Muscle of arm (tissue), 12 donors: ENCODE results near the gene RAMP2. TPM values are rescaled to one million over a fixed set of nuclear protein-coding genes. Genes with fewer than 3 reads are reported as not detected.
"Not testable (repeated sequence)": the region's sequence is repeated elsewhere in the genome, so short reads cannot be mapped to it uniquely, and the experiment has no call there.

ENCODE experiments used
- DNase-seq: peaks from one replicate; pipeline ENCODE4 v3.0.0-alpha.2; 2013
- polyA plus RNA-seq, 12 donors: library from polyadenylated mRNA; unstranded; fragments of 120-200 nt; gene quantifications; one replicate each; pipeline ENCODE4 v1.2.1, GENCODE V29; 2013; ENCODE audit not compliant: insufficient read length in 12 of 12

Gene RAMP2
- polyA plus RNA-seq, 12 donors: 60.4 to 120 (median 69.4) TPM; not detected in 1

DNA sequence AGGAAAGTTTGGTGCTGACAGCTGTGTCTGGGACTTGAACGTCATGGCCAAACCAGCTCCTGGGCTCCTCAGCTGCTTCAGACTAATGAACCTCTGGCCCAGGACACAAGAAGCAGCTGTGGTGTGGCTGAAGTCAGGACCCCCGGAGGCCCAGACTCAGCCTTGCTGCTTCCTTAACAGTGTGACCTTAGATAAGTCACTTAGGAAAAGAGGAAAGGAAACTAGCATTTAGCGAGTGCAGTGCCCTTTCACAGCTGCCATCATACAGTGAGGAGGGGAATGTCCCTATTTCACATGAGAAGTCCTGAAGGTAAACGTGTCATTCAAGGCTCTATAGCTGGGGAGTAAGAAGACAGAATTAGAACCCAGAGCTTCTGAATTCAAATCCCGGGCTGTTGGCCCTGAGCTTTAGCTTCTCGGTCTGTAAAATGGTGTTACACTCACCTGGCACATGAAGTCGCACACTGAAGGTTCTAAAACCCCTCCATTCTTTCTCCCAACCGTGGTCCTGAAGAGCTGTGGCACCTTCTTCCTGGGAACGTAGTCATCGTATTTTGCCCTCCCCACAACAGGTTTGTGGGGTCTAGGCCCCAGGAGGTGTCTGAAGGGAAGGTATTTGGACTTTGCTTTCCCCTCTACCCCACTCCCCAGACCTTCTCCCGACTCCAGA lies 910 bp upstream of the RAMP2 start:
- no peak for DNase-seq

GRCh38 chr17:42761638-42762037 lies 611 bp downstream of the RAMP2 start:
- DNase-seq: no peak

GRCh38 chr17:42766124-42766523 lies 5.1 kb downstream of the RAMP2 start:
- no peak for DNase-seq

GRCh38 chr17:42767512-42767911 lies 6.5 kb downstream of the RAMP2 start:
- DNase-seq: no peak

GRCh38 chr17:42768006-42768405 lies 7.0 kb downstream of the RAMP2 start:
- DNase-seq: not testable (repeated sequence)

- not testable (repeated sequence) for DNase-seq
Measured at GRCh38 chr17:42769964-42770363, 8.9 kb downstream of the RAMP2 start.

DNA sequence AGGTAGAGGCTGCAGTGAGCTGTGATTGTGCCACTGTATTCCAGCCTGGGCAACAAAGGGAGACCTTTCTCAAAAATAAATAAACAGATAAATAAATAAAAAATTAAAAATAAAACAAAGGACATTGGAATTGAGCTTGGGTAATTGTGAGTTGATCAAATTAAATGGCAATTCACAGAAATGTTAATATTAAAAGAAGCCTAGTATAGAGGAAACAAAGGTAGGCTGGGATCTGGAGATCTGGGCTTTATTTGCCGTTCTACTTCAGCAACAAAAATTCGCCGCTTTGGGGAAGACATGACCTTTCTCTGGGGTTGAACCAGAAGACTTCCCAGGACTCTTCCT lies 11.9 kb downstream of the RAMP2 start:
- DNase-seq: no peak

DNA sequence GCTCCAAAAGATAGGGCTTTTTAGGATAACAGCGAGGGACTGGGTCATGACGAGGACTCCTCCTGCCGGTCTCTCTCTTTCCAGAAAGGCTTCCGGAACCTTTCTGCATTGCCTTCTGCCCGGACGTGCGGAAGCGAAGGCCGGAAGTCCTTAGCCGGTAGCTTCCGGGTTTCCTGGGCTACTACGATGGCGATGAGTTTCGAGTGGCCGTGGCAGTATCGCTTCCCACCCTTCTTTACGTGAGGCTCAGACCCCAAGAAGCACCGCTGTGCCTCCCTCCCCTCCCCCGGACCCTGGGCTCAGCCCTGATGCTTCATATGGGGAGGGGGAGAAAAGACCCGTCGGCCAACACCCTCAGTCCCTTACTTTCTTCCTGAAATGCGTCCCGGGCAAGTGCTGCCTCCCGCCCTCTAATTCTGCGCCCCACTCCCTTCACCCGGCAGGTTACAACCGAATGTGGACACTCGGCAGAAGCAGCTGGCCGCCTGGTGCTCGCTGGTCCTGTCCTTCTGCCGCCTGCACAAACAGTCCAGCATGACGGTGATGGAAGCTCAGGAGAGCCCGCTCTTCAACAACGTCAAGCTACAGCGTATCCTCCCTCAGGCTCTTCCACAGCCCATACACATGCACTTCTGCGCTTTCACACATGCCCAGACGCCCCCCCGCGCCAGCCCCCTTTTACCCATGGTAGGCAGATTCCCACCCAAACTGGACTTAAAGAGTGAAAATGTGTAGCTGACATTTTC lies 12.4 kb downstream of the RAMP2 start, which contains the start of gene VPS25:
Gene VPS25 (plus strand): TSS at position 160 of the 746 bp plus-strand sequence. CDS start 27 bp downstream, at position 187.
- DNase-seq: peak; percentile 88

GRCh38 chr17:42774066-42774745 lies 13.2 kb downstream of the RAMP2 start:
- no peak for DNase-seq

- no peak for DNase-seq
Measured at GRCh38 chr17:42775534-42776098, 14.6 kb downstream of the RAMP2 start.

DNA sequence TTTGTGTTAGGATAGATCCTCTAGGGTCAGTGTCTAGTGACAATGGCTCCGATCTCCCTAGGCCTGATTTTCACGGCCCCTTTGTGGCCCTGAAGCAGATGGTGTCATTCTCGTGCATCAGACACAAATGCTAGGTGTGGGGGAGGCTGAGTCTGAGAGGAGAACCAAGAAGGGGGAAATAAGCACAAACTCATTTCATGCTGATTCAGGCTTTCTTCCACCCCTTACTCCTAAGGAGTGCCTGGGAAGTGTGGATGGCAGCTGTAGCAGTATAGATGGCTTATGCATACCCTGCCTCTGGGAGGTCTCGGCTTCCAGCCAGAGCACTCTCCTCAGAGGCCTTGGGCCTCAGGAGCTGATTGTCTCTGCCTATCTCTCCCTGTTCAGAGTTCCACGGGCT lies 17.5 kb downstream of the RAMP2 start:
- DNase-seq: no peak

- no peak for DNase-seq
Measured at GRCh38 chr17:42779304-42779935, 18.4 kb downstream of the RAMP2 start.

- no peak for DNase-seq
Measured at GRCh38 chr17:42779936-42780850, 19.2 kb downstream of the RAMP2 start, which contains the start of gene WNK4. WNK4 (plus strand) TSS chr17:42780610; CDS start chr17:42780699, 89 bp downstream.

DNA sequence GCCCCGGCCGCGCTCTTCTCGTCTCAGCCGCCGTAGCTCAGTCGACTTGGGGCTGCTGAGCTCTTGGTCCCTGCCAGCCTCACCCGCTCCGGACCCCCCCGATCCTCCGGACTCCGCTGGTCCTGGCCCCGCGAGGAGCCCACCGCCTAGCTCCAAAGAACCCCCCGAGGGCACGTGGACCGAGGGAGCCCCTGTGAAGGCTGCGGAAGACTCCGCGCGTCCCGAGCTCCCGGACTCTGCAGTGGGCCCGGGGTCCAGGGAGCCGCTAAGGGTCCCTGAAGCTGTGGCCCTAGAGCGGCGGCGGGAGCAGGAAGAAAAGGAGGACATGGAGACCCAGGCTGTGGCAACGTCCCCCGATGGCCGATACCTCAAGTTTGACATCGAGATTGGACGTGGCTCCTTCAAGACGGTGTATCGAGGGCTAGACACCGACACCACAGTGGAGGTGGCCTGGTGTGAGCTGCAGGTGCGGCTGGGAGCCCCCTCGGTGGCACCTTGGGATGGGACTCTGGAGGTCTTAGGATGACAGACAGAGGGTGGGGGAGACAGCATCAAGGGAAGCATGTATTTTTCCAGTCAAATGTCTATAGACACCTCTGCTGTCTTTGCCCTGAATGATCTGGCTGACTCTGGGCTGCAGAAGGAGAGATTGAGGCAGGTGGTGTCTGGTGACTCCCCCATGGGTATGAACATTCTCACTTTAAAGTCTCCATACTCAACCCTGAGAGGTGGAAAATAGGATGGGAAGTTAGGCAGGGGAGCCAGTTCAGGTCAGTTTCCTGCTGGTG lies 20.0 kb downstream of the RAMP2 start:
- no peak for DNase-seq

GRCh38 chr17:42781639-42782165 lies 20.7 kb downstream of the RAMP2 start:
- DNase-seq: no peak

GRCh38 chr17:42782166-42783061 lies 21.4 kb downstream of the RAMP2 start:
- DNase-seq: no peak

DNA sequence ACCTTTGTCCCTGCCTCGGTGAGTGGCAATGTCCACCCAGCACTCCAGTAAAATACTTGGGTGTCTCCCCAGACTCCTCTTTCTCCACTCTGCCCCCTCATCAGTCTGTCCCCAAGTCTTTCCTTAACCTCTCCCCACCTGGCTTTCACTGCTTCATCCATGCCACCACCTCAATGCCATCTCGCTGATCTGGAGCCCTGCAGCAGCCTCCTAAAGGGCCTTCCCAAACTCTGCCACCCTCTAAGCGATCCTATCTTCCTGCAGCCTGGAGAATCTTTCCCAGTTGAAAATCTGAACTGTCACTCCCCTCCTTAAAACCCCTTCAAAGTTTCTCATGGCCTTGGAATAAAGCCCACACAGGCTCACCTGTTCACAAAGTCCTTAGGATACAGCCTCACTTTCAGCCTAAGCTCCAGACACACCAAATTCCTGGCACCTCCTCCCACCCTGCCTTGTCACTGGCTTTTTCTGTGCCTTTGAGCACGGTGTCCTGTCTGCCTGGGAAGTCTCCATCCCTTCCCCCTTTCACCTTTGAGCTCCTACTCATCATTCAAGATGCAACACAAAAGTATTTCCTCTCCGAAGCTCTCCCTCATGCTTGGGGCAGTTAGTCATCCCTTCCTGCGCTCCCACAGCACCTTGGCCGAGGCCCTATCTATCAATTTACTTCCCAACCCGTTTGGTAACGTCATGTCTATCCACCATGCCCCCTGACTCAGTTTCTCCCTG lies 22.2 kb downstream of the RAMP2 start:
- DNase-seq: no peak

DNA sequence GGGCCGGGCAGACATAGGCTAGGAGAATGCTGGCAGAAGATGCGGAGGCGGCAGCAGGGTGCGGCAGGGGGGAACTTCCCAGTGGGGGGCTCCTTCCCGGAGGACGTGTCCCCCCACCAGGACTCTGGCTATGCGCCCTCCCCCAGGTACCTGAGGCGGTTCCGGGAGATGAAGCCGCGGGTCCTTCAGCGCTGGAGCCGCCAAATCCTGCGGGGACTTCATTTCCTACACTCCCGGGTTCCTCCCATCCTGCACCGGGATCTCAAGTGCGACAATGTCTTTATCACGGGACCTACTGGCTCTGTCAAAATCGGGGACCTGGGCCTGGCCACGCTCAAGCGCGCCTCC lies 22.7 kb downstream of the RAMP2 start:
- DNase-seq: no peak
